ENCODE data around the gene CCDC93.

DNA sequence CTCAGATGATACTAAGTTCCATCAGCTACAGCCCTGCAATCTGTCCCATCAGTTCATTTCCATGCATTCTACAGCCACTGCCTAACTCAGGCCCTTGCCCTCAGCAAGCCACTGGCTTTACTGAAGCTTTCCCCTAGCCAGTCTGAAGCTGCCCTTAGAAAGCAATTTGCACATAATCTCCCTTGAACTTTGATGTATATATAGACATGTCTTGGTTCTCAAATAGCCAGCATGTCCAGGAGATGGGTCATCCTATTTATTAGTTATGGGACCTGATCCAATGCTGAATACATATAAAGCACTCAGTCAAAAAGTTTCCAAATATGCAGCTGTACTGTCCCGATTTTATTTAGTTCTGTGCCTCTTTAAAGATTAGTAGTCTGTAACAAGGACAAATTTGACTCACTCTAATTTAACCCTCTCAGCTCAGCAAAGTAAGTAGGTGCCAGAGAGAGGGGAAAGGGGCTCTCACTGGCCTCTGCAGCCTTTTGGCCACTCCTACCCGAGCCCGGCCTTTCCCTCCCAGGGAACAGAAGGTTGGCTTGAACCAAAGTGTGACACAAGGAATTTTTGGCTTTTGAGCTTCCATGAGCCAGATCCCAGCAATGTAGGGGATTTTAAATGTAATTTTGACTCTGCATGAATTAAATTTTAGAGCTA, 70.7 kb downstream of the CCDC93 start:
- TF ChIP-seq, protein P1, sequence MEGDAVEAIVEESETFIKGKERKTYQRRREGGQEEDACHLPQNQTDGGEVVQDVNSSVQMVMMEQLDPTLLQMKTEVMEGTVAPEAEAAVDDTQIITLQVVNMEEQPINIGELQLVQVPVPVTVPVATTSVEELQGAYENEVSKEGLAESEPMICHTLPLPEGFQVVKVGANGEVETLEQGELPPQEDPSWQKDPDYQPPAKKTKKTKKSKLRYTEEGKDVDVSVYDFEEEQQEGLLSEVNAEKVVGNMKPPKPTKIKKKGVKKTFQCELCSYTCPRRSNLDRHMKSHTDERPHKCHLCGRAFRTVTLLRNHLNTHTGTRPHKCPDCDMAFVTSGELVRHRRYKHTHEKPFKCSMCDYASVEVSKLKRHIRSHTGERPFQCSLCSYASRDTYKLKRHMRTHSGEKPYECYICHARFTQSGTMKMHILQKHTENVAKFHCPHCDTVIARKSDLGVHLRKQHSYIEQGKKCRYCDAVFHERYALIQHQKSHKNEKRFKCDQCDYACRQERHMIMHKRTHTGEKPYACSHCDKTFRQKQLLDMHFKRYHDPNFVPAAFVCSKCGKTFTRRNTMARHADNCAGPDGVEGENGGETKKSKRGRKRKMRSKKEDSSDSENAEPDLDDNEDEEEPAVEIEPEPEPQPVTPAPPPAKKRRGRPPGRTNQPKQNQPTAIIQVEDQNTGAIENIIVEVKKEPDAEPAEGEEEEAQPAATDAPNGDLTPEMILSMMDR (IDR thresholded peaks at IDR 0.05): no peak
- no peak for TF ChIP-seq POLR2A (IDR thresholded peaks at IDR 0.05)

Measured in ovary (tissue), 3 donors.